HepG2 (cell line): Measurements from ENCODE around the gene PLPP3. TPM values are rescaled to one million over a fixed set of nuclear protein-coding genes. Genes with fewer than 3 reads are reported as not detected.

ENCODE experiments used
- ATF4 ChIP-seq, 2 experiments: fragments of 450-650 bp in 1 of 2; sonication (generic) in 1 of 2; formaldehyde crosslinking; IDR thresholded peaks; 2 replicates each; pipeline versions ENCODE4 v1.5.0 to v1.8.0; 2020 to 2022; ENCODE audit warnings: mild to moderate bottlenecking in 1 of 2, missing genetic modification reagents in 1 of 2
- HMGA1 ChIP-seq: sonication (generic); formaldehyde crosslinking; conservative IDR thresholded peaks from 2 replicates; pipeline ENCODE4 v1.4.0; 2020; ENCODE audit warnings: missing genetic modification reagents
- MBNL3 ChIP-seq: fragments of 250-450 bp; sonication (Bioruptor Pico); conservative IDR thresholded peaks from 2 replicates; pipeline ENCODE4 v1.8.0; 2022; ENCODE audit warnings: mild to moderate bottlenecking, inconsistent platforms
- MIXL1 ChIP-seq: IDR thresholded peaks from 2 replicates; pipeline ENCODE4 v1.6.1; 2016
- NFATC3 ChIP-seq: sonication (generic); formaldehyde crosslinking; IDR thresholded peaks from 2 replicates; pipeline ENCODE4 v1.5.1; 2020; ENCODE audit warnings: mild to moderate bottlenecking, missing genetic modification reagents
- POLR2A ChIP-seq, 2 experiments: IDR thresholded peaks; 2 replicates each; pipeline ENCODE4 v1.6.1; 2011; ENCODE audit warnings: low read depth in 2 of 2, low read length in 2 of 2, mild to moderate bottlenecking in 1 of 2, moderate library complexity in 1 of 2; ENCODE audit not compliant: insufficient read depth in 1 of 2
- SP140L ChIP-seq: sonication (generic); formaldehyde crosslinking; IDR thresholded peaks from 2 replicates; pipeline ENCODE4 v1.4.0; 2020; ENCODE audit warnings: missing genetic modification reagents, borderline replicate concordance
- SRSF9 ChIP-seq: fragments of 200-400 bp; formaldehyde crosslinking; IDR thresholded peaks from 2 replicates; pipeline ENCODE4 v1.6.1; 2018; ENCODE audit warnings: borderline replicate concordance, mild to moderate bottlenecking, low read depth, low read length; ENCODE audit not compliant: insufficient read depth, poor library complexity, severe bottlenecking
- TFE3 ChIP-seq: IDR thresholded peaks from 2 replicates; pipeline ENCODE4 v1.6.1; 2016
- ZBTB40 ChIP-seq, 2 experiments: fragments of 450-650 bp in 1 of 2; sonication (generic) in 1 of 2; formaldehyde crosslinking in 1 of 2; IDR thresholded peaks; 2 replicates each; pipeline versions ENCODE4 v1.6.1 to v1.8.0; 2016 to 2022; ENCODE audit warnings: antibody characterized with exemption in 1 of 2, mild to moderate bottlenecking in 1 of 2, missing genetic modification reagents in 1 of 2
- ZFP82 ChIP-seq: sonication (generic); formaldehyde crosslinking; IDR thresholded peaks from 2 replicates; pipeline ENCODE4 v1.5.1; 2020; ENCODE audit warnings: mild to moderate bottlenecking, missing genetic modification reagents, borderline replicate concordance
- ZGPAT ChIP-seq: IDR thresholded peaks from 2 replicates; pipeline ENCODE4 v1.6.1; 2016; ENCODE audit warnings: mild to moderate bottlenecking
- ZNF225 ChIP-seq: sonication (generic); formaldehyde crosslinking; IDR thresholded peaks from 2 replicates; pipeline ENCODE4 v1.4.0; 2020; ENCODE audit warnings: mild to moderate bottlenecking, missing genetic modification reagents
- ZNF460 ChIP-seq: sonication (generic); formaldehyde crosslinking; IDR thresholded peaks from 2 replicates; pipeline ENCODE4 v1.5.1; 2020; ENCODE audit warnings: missing genetic modification reagents, mild to moderate bottlenecking, borderline replicate concordance
- polyA plus RNA-seq, 8 experiments: library from polyadenylated mRNA; depleted of rRNA in 3 of 8; stranded (reverse) in 7 of 8; unstranded in 1 of 8; fragments of >200 nt; fragmentation: Illumina TruSeq in 4 of 8; extraction: Trizol in 4 of 8; gene quantifications; 2 replicates each; pipeline versions ENCODE4 v1.2.1 to v1.2.3, GENCODE V29; 2011 to 2016; ENCODE audit warnings: low read depth in 4 of 8, missing spikeins in 1 of 8, mixed read lengths in 1 of 8; ENCODE audit not compliant: insufficient read depth in 1 of 8
- total RNA-seq, 5 experiments: library from RNA; depleted of rRNA; stranded (reverse); fragments of >200 nt; fragmentation: Illumina TruSeq; extraction: Trizol; gene quantifications; 2 replicates each; pipeline ENCODE4 v1.2.3, GENCODE V29; 2016; ENCODE audit warnings: low read depth in 1 of 5
- TF ChIP-seq, protein P1 (sequence below): IDR thresholded peaks from 2 replicates; pipeline ENCODE4 v1.6.1; 2016; ENCODE audit warnings: missing compliant biosample characterization, missing genetic modification reagents, borderline replicate concordance

Gene PLPP3
- total and polyA plus RNA-seq, 2 of the 13 experiments (the other 11 are each of a cell fraction or from before 2014, with no cell fraction given) = 49.7 to 65.8 TPM

DNA sequence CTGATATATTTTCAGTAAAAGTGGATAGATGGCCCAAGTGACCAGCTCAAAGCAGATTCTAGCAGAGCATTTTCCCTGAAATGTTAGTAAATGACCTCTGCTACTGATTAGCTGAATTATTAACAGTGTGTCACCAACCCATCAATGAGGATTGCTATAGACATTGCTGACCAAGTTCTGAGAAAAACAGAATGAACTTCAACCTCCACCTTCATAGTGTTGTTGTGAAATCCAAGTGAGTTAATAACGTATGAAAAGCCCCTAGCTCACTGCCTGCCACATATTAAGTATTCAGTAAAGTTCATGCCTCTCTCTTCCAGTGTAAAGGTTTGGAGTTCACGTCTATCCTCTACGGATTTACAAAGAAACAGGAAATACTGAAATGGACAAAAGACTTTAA is 15.8 kb downstream of the PLPP3 start (continued):
- TF ChIP-seq ZGPAT (CRISPR knock-in tag) (peak; percentile 62; the same call in 1 of the 2 replicates), ATF4 (CRISPR knock-in tag; IDR thresholded peaks at IDR 0.05) (0 out of 4 replicates have a peak, but pooled peaks of 1 of the 2 experiments have one; percentile 21), SP140L (no peak), MBNL3 (CRISPR knock-in tag) (no peak), ZBTB40 (IDR thresholded peaks at IDR 0.05) (no peak), ZBTB40 (CRISPR knock-in tag; IDR thresholded peaks at IDR 0.05) (no peak), ZNF460 (no peak), SRSF9 (no peak), NFATC3 (CRISPR knock-in tag) (no peak), ZFP82 (CRISPR knock-in tag) (no peak), POLR2A (IDR thresholded peaks at IDR 0.05; ENCODE audit: insufficient read depth in 1 of 2, low read depth in 2 of 2, low read length in 2 of 2) (0 out of 4 replicates have a peak, but pooled peaks of 1 of the 2 experiments have one; percentile 23), TFE3 (no peak), ZNF225 (CRISPR knock-in tag) (no peak), HMGA1 (CRISPR knock-in tag) (no peak), MIXL1 (CRISPR knock-in tag) (peak; percentile 96)
- TF ChIP-seq, protein P1, sequence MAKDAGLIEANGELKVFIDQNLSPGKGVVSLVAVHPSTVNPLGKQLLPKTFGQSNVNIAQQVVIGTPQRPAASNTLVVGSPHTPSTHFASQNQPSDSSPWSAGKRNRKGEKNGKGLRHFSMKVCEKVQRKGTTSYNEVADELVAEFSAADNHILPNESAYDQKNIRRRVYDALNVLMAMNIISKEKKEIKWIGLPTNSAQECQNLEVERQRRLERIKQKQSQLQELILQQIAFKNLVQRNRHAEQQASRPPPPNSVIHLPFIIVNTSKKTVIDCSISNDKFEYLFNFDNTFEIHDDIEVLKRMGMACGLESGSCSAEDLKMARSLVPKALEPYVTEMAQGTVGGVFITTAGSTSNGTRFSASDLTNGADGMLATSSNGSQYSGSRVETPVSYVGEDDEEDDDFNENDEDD (CRISPR knock-in tag) = no peak
